AML-193 (cell line): ENCODE data around the gene DERA.

Source experiments
- DNase-seq, 2 experiments: peaks; one replicate each; lab custom pipeline; 2025; lab: John Stamatoyannopoulos, UW

The DERA gene

DNA sequence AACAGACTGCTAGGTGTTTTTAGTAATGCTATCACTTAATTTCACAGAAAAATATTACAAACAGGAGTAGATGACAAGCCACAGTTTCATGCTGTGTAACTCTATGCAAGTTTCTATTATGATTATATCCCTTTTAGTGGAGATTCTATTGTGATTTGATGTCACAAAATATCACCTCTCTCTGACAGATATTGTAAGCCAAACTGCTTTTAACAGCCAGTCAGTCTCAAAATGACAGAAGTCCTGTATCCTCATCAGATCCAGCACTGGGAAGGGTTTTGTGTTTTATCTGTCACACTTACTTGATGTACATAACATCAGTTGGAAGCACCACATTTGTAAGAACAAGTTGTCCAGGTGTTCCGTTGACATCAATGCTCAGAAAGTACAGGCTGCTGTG is 164.8 kb downstream of the DERA start:
- no peak for DNase-seq

- DNase-seq: peak; percentile 66 to 69
Measured at GRCh38 chr12:16076557-16076956, 165.4 kb downstream of the DERA start.

DNA sequence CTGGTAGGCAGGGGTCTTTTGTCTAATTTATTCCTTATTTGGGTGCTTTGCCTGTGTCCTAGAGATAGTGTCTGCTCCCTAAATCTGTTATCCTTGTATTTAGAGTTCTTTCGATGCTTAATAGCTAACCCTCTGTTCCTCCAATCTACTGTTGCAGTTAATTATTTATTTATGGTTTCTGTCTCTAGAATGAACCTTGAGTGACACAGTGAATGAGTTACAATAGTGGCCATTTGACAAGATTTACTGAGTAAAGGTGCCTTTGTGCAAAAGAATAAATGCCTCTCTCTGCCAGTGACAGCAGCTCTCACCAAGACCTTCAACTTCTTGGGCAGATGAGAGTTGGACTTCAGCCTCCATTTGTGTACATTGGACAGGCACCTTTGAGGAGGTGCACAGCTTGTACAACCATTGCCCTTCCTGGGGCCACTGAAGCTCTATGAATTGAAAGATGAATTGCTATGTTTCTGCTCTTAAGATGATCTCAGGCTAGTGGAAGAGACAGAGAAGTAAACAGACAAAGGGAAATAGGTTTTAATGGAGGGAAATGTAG is 165.9 kb downstream of the DERA start:
- DNase-seq: no peak

GRCh38 chr12:16086462-16086861 is 175.3 kb downstream of the DERA start:
- DNase-seq: no peak

DNA sequence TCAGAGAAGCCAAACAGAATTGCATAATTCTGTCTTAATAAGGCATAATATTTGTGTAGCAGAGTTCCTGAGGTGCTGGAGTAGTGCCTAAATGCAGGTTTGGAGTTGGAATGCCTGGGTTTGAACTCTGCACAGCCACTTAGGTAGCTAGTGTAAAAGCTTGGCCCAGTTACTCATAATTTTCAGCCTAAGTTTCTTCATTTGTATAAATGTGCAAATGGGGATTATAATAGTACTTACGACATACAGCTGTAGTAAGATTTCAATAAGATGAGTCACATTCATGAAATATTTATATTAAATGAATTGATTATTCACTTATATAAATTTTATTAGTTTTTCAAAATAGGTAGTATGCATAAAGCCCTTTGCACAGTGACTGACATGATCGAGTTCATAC is 175.8 kb downstream of the DERA start:
- no peak for DNase-seq
